NCI-H1092 (cell line): ENCODE measurements around the gene NLGN1.
"Not testable (repeated sequence)": the region's sequence is repeated elsewhere in the genome, so short reads cannot be mapped to it uniquely, and the experiment has no call there.

Experiments
- DNase-seq: peaks from one replicate; lab custom pipeline; 2025; lab: John Stamatoyannopoulos, UW

Gene NLGN1

GRCh38 chr3:173556546-173556945 lies 159.0 kb downstream of the NLGN1 start:
- no peak for DNase-seq

GRCh38 chr3:173567997-173568396 lies 170.5 kb downstream of the NLGN1 start:
- no peak for DNase-seq

- no peak for DNase-seq
Measured at GRCh38 chr3:173568623-173569022, 171.1 kb downstream of the NLGN1 start.

DNA sequence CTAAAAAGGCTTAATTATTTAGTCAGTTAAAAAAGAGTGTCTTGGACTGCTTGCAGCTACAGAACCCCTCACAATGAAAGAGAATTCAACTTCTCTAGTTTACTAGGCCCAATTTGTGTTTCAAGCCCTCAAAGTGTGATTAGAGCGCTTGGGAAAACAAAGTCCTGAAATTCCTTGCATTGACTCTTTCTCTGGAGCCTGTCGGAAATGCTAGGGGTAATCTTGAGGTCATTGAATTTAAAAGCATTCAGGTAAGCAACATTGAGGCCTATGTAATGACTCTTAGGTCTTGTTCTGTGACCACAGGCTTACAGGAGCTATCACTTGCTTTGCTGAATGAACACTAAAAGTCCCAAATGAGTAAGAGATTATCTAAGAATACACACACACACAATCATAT lies 186.0 kb downstream of the NLGN1 start:
- no peak for DNase-seq

- DNase-seq: no peak
Measured at GRCh38 chr3:173584093-173584837, 186.7 kb downstream of the NLGN1 start.

DNA sequence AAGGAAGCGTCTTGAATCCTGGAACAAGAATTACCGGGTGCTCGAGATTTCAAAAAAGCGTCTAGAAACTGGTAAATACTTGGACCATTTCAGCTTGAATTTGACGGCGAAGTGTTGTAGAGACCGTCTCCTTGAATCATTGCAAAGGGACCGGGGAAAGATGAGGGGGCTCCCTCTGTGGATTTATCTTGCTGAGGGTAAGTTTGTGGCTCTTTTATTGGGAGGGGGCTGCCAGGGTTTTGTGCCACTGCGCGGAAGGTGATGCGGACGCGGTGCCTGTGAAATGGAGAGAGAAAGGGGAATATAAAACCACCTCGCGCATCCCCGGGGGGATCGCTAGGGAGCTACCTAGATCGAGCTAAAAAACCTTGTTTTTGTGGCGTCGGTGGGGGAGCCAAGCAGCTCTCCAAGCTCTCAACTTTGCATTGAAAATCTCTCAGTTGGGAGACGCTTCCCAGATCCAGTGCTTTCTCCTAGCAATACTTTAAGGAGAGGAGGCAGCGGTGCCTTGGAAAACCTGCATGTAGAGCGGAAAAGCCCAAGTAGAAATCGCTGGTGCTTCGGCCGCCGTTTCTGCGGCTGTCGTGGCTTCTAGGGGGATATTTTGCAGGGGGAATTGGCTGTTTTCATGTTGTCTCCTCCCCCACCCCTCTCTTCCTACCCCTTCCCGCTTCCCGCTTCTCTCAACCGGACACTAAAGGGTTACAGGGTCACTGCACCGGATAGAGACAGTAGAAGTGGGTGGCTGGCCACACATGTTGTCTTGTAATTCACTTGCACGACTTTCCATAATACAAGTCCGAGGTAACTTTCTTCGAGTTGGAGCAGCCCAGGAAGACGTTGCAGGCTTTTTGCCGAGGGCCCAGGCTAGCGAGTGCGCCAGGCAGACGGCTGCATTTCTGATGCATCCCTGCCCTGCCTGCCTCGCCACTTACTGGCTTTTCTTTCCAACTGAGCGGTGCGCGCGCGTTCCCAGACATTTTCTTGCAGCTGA lies 187.6 kb downstream of the NLGN1 start:
- no peak for DNase-seq

GRCh38 chr3:173586166-173586565 lies 188.6 kb downstream of the NLGN1 start:
- no peak for DNase-seq

DNA sequence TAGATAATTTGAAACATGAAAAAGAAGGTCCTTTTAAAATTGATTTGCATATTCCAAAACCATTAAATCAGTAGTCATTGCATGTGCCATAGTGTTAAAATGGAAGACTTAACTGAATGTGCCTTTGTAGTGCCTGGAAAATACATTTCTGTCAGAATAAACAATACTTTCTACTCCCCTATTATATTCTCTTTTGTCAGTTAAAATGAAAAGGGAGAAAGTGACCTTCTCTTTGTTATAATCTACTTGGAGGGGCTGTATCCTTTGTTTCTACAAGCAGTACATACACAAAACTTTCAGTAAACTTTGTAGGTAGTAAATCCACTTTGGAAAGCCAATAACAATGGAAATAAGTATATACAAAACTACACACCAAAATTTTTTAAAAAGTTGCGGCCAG lies 189.5 kb downstream of the NLGN1 start:
- no peak for DNase-seq

GRCh38 chr3:173588556-173588955 lies 191.0 kb downstream of the NLGN1 start:
- no peak for DNase-seq

DNA sequence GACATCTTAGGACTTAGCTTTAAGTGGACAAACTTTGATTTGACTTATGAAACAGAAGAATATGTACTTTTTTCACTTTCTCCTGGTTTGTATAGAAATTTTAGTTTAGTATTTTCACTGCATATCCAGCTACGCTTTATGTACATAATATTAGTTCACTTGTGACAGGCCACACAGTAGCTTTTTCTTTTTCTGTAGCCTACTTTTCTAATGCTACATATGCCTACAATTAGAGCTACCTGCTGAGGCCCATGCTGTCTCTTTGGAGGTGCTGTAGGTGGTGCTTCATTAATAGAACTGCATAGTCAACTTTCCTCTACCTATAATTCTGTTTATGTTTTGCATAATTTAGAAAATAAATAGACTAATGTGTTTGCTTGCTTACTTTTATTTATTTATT lies 191.6 kb downstream of the NLGN1 start:
- DNase-seq: no peak

GRCh38 chr3:173591401-173591800 lies 193.9 kb downstream of the NLGN1 start:
- DNase-seq: no peak

DNA sequence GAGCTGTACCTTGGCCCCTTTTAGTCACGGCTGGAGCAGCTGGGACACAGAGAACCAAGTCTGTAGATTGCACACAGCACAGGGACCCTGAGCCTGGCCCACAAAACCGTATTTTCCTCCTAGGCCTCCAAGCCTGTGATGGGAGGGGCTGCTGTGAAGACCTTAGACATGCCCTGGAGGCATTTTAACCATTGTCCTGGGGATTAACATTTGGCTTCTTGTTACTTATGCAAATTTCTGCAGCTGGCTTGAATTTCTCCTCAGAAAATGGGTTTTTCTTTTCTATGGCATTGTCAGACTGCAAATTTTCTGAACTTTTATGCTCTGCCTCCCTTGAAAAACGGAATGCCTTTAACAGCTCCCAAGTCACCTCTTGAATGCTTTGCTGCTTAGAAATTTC lies 197.3 kb downstream of the NLGN1 start:
- DNase-seq: not testable (repeated sequence)

DNA sequence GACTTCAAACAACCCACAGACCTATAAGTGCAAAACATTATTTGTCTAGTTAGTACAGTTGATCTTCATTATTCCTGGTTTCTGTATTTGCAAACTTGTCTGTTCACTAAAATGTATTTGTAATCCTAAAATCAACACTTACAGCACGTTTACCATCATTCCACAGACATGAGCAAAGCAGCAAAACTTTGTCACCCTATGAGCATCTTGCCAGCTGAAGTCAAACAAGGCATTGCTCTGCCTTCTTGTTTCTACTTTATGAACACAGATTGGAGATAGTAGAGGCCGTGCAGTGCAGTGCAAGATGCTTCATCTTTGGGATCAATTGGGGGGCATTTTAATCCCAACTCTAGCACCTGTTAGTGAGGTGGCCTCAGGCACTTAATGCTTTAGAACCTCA lies 202.1 kb downstream of the NLGN1 start:
- DNase-seq: no peak

DNA sequence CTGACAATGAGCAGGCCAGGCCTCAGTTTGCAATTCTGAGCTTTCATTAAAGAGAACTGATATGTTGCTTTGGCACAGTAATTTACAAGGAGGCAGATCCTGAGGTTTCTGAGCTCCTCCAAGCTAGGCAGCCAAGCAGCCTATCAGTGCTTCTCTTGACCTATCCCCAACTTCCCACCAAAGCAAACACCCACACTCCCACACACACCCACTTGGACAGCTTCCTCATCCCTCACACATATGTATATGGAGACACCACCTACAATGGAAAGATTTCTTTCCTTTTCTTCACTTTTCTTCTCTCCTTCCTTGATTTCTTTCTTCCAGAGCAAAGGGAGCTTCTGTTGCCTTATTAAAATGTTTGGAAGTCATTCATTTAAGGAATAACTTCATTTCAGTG lies 217.0 kb downstream of the NLGN1 start:
- DNase-seq: no peak

DNA sequence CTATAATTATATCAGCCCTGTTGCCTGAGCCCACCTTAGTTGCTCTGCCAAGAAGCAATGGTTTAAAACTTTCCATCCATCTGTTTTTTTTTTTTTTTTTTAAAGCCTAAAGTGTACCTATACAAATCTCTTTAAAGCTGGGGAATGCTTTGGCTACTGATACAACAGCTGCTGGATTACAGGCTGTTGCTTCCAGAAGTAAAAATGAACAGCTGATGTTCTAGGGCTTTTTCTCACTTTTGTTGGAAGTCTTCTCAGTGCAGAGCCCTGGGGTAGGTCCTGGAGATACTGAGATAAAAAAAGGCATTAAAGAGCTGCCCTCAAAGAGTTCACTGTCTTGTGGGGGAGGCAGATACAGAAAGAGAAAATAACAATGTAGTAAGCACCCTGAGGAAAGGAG lies 218.1 kb downstream of the NLGN1 start:
- no peak for DNase-seq

GRCh38 chr3:173617490-173617889 lies 219.9 kb downstream of the NLGN1 start:
- peak; percentile 77 for DNase-seq

DNA sequence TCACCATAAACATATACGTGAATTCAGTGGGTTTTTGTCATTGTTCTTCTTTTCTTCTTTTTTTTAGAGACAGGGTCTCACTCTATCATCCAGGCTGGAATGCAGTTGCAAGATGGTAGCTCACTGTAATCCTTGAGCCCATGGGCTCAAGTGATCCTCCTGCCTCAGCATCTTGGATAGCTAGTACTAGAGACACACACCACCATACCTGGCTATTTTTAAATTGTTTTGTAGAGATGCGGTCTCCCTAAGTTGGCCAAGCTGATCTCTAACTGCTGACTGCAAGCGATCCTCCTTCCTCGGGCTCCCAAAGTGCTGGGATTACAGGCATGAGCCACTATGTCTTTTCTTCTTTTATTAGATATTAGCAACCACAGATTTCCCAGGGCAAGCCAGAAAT lies 220.6 kb downstream of the NLGN1 start:
- no peak for DNase-seq

GRCh38 chr3:173618703-173619102 lies 221.2 kb downstream of the NLGN1 start:
- peak; percentile 32 for DNase-seq

DNA sequence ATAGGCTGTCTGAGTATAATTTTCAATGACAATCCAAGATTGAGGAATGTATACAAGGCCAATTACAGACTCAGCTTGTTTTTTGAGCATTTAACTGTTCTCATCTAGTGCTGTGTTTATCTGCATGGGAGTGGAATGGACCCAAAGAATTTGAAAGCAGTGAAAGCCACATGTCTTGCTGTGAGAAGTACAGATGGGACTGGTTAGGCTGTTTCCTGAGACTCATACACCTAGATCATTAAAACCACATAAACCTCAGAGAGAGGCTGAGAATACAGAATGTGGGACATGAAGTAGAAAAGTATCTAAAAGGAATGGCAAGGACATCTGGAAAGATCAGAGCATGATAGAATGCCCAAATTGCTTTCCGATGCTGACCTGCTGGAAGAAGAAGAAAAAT lies 224.6 kb downstream of the NLGN1 start:
- DNase-seq: no peak

GRCh38 chr3:173624086-173624485 lies 226.5 kb downstream of the NLGN1 start:
- no peak for DNase-seq

DNA sequence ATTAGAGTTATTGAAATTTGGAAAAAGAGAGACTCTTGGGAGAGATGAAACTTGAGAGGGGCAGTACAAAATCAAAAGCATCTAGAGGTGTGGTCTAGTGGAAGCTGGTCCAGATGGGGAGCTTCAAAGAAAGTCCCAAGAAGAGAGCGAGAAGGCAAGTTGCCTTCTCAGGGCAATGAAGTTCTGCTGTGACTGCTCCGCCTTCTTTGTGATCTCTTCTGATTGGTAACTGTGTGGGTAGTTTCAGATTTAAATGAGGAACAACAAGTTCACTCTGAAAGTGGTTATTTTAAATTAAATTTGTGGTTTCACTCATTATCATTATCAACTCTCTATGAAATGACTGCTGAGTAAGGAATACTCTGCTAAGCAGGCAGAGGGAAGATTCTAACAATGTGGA lies 233.3 kb downstream of the NLGN1 start:
- DNase-seq: no peak

- no peak for DNase-seq
Measured at GRCh38 chr3:173632945-173633344, 235.4 kb downstream of the NLGN1 start.

DNA sequence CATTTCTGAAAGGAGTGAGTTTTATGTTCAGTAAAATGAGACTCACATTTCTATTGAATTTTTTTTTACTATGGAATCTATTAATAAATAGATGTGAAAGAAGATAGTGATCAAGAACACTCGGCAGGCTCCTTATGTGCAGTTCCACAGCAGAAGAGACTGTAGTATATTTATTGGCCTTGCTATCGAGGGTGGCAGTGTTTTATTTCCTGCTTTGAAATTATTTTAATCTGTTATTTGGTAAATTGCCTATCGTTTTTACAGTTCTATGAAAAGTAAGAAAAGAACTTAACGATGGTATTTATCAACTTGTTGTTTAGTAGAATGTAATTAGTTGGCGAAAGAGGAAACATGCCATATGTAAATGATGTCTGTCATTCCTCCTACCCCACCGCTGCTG lies 238.3 kb downstream of the NLGN1 start:
- DNase-seq: no peak
